GM21717 (cell line): ENCODE results near the gene GFRA3.
"Not testable (repeated sequence)": the region's sequence is repeated elsewhere in the genome, so short reads cannot be mapped to it uniquely, and the experiment has no call there.

Experiments
- ATAC-seq: cut with Tn5 transposase; IDR thresholded peaks from one replicate; pipeline ENCODE4 v1.9.1; 2021; ENCODE audit warnings: mild to moderate bottlenecking, moderate library complexity; ENCODE audit not compliant: unreplicated experiment

GFRA3 gene

GRCh38 chr5:138274189-138274853 is at the start of gene GFRA3:
Gene GFRA3, minus strand, starts transcription at chr5:138274621. Its CDS starts 197 bp downstream, at chr5:138274424.
- no peak for ATAC-seq

GRCh38 chr5:138318211-138318610 is 43.8 kb upstream of the GFRA3 start:
- not testable (repeated sequence) for ATAC-seq

- no peak for ATAC-seq
Measured at GRCh38 chr5:138316355-138316754, 41.9 kb upstream of the GFRA3 start.

GRCh38 chr5:138315751-138316278 is 41.4 kb upstream of the GFRA3 start:
- ATAC-seq: no peak

GRCh38 chr5:138305797-138306196 is 31.4 kb upstream of the GFRA3 start:
- ATAC-seq: no peak

- no peak for ATAC-seq
Measured at GRCh38 chr5:138303372-138303771, 29.0 kb upstream of the GFRA3 start.

- ATAC-seq: no peak
Measured at GRCh38 chr5:138289296-138289695, 14.9 kb upstream of the GFRA3 start.

- ATAC-seq: no peak
Measured at GRCh38 chr5:138287246-138287645, 12.8 kb upstream of the GFRA3 start.

- no peak for ATAC-seq
Measured at GRCh38 chr5:138282920-138283742, 8.7 kb upstream of the GFRA3 start.

GRCh38 chr5:138280915-138281314 is 6.5 kb upstream of the GFRA3 start:
- ATAC-seq: no peak

- no peak for ATAC-seq
Measured at GRCh38 chr5:138276402-138277054, 2.1 kb upstream of the GFRA3 start.

- no peak for ATAC-seq
Measured at GRCh38 chr5:138275895-138276294, 1.5 kb upstream of the GFRA3 start.

- no peak for ATAC-seq
Measured at GRCh38 chr5:138275379-138275782, 960 bp upstream of the GFRA3 start.

GRCh38 chr5:138273834-138274188 is 610 bp downstream of the GFRA3 start:
- ATAC-seq: no peak

- ATAC-seq: no peak
Measured at GRCh38 chr5:138272681-138273080, 1.7 kb downstream of the GFRA3 start.

- ATAC-seq: no peak
Measured at GRCh38 chr5:138271281-138271680, 3.1 kb downstream of the GFRA3 start.

- no peak for ATAC-seq
Measured at GRCh38 chr5:138264183-138264582, 10.2 kb downstream of the GFRA3 start.

- no peak for ATAC-seq
Measured at GRCh38 chr5:138263581-138263980, 10.8 kb downstream of the GFRA3 start.

GRCh38 chr5:138258704-138259292 is 15.6 kb downstream of the GFRA3 start:
- ATAC-seq: no peak

- ATAC-seq: no peak
Measured at GRCh38 chr5:138257583-138257982, 16.8 kb downstream of the GFRA3 start.

- no peak for ATAC-seq
Measured at GRCh38 chr5:138252944-138253343, 21.5 kb downstream of the GFRA3 start.
